ENCODE measurements around the gene SLC26A2.
"Not testable (repeated sequence)": the region's sequence is repeated elsewhere in the genome, so short reads cannot be mapped to it uniquely, and the experiment has no call there.

The SLC26A2 gene

DNA sequence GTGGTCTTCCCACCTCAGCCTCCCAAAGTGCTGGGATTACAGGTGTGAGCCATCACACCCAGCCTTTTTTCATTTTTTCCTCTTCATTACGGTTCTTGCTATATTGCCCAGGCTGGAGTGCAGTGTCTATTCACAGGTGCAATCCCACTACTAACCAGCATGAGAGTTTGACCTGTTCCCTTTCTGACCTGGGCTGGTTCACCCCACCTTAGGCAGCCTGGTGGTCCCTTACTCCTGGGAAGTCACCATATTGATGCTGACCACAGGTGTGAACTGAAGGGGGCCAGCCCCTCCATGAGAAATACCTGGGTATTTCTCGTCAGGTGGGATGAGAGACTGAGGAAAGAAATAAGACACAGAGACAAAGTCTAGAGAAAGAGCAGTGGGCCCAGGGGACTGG is 18.4 kb upstream of the SLC26A2 start:
- TF ChIP-seq CTCF (conservative IDR thresholded peaks at IDR 0.05; ENCODE audit: low read depth, low read length): no peak
- no peak for DNase-seq (ENCODE audit: low read depth)
- H3K4me3 ChIP-seq (ENCODE audit: low read length): no peak overlapping the region

GRCh38 chr5:149942741-149943169 is 17.8 kb upstream of the SLC26A2 start:
- H3K4me3 ChIP-seq (ENCODE audit: low read length); DNase-seq (ENCODE audit: low read depth): not testable (repeated sequence)

DNA sequence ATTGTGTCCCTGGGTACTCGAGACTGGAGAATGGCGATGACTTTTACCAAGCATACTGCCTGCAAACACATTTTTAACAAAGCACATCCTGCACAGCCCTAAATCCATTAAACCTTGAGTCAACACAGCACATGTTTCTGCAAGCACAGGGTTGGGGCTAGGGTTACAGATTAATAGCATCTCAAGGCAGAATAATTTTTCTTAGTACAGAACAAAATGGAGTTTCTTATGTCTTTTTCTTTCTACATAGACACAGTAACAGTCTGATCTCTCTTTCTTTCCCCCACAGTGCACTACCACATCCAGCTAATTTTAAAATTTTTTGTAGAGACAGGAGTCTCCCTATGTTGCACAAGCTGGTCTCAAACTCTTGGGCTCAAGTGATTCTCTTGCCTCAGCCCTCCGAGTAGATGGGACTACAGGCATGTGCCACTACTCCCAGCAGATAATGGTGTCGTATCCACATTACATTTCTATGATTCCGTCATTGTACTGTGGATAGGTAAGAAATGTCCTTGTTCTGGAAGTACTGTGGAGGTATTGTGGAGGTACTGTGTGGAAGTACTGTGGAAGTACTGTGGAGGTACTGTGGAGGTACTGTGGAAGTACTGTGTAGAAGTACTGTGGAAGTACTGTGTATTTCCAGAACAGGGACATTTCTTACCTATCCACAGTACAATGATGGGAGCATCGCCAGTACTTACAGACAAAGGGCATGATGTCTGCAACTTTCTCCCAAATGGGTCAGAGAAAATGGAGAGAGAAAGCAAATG is 17.2 kb upstream of the SLC26A2 start:
- not testable (repeated sequence) for DNase-seq (ENCODE audit: low read depth); H3K4me3 ChIP-seq (ENCODE audit: low read length)

- DNase-seq (ENCODE audit: low read depth): no peak
- no peak within 1 kb of the TSS for H3K4me3 ChIP-seq (ENCODE audit: low read length)
- no peak for TF ChIP-seq CTCF (conservative IDR thresholded peaks at IDR 0.05; ENCODE audit: low read depth, low read length)
These were observed 15.9 kb upstream of the SLC26A2 start, which contains the start of gene PDE6A for GRCh38 chr5:149944666-149945065. Gene PDE6A, minus strand, starts transcription at chr5:149944793. Its CDS starts 120 bp downstream, at chr5:149944673.

GRCh38 chr5:149946118-149946517 is 14.4 kb upstream of the SLC26A2 start:
- H3K4me3 ChIP-seq (ENCODE audit: low read length): no peak overlapping the region
- DNase-seq (ENCODE audit: low read depth): no peak
- no peak for TF ChIP-seq CTCF (conservative IDR thresholded peaks at IDR 0.05; ENCODE audit: low read depth, low read length)

GRCh38 chr5:149948993-149949392 is 11.6 kb upstream of the SLC26A2 start:
- no peak overlapping the region for H3K4me3 ChIP-seq (ENCODE audit: low read length)
- DNase-seq (ENCODE audit: low read depth): no peak
- TF ChIP-seq CTCF (conservative IDR thresholded peaks at IDR 0.05; ENCODE audit: low read depth, low read length): no peak

- no peak for TF ChIP-seq CTCF (conservative IDR thresholded peaks at IDR 0.05; ENCODE audit: low read depth, low read length)
- no peak for DNase-seq (ENCODE audit: low read depth)
These were observed 9.3 kb upstream of the SLC26A2 start for GRCh38 chr5:149951138-149951749.

DNA sequence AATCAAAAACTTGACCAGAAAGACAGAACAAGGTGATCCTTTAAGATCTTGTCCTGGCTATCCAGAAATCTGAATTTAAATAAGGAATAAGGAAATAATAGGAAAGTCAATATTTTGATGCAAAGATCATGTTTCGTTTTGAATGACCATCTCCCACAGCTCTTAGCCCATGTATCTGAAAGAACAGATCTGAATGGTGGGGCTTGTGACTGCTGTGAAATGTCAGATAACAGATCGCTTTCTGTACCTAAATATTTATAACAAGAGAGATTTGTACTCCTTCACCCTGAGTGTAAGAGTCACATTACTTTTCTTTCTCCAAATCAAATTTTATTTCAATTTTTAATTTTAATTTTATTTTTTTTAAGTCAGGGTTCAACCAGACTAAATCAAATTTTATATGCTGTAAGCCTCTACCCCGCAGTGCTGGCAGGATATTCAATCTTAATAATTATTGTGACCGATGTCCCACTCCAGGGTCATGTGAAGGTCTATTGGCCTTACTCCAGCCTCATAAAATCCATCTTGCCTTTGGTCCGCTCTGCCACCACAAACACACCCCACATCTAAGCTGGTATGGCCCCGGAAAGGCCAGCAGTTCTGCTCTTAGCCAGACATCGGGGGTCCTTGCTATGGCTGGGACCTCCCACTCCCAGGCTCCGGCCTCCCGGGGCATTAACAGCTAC is 7.0 kb upstream of the SLC26A2 start:
- H3K4me3 ChIP-seq (ENCODE audit: low read length): no peak overlapping the region
- DNase-seq (ENCODE audit: low read depth): no peak
- TF ChIP-seq CTCF (conservative IDR thresholded peaks at IDR 0.05; ENCODE audit: low read depth, low read length): no peak

More at GRCh38 chr5:149951138-149951749, 9.3 kb upstream of the SLC26A2 start:
- no peak overlapping the region for H3K4me3 ChIP-seq (ENCODE audit: low read length)
